ENCODE data around the gene IFI35.
"Not testable (repeated sequence)": the region's sequence is repeated elsewhere in the genome, so short reads cannot be mapped to it uniquely, and the experiment has no call there.

Gene IFI35

DNA sequence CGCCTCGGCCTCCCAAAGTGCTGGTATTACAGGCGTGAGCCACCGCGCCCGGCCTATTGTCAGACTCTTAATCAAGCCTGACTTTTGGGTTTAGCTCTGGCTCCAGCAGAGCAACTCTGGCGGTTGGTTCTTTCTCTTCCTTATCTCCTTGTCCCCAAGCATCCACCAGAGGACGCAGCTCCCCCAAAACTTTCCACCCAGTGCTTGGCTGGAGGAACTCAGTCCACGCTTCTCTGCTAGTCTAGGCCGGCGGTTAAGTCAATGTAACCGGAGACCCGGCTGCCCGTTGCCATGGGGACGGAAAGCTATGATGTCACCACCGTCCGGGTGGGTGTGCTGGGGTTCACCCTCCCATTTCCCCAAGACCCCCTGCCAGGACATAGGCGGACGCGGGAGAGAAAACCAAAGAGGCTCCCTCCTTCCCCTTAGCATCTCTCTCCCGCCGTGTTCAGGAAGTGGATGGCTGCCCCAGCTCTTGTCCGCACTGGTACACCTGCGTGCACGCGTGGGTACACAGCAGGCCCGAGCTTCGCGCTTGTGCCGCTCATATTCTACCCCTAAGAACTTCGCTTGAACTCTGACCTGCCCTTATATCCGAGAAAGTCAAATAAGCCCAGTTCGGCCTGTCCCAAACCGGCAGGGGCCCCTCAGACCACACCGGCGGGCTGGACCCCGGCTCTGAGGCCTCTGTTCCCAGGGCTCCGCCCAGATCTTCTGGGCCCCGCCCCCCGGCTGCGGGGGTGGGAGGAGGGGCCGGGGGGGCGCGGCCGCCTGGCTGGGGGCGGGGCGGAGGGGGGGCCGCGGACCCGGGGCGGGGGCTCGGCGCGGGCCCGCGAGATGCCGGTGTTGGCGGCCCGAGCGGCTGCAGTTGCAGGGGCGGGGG, 18.1 kb downstream of the IFI35 start, which contains the start of gene RND2:
TSS of gene RND2 (plus strand) at position 825 of the 883 bp plus-strand sequence. CDS start 117 bp downstream, outside the sequence.
- peak; percentile 93 for DNase-seq (ENCODE audit: low read depth)

- no peak for DNase-seq (ENCODE audit: low read depth)
These were observed 18.7 kb downstream of the IFI35 start for GRCh38 chr17:43025290-43025657.

- DNase-seq (ENCODE audit: low read depth) = no peak
These were observed 19.4 kb downstream of the IFI35 start for GRCh38 chr17:43025766-43026537.

- no peak for DNase-seq (ENCODE audit: low read depth)
These were observed 20.0 kb downstream of the IFI35 start for GRCh38 chr17:43026595-43026994.

DNA sequence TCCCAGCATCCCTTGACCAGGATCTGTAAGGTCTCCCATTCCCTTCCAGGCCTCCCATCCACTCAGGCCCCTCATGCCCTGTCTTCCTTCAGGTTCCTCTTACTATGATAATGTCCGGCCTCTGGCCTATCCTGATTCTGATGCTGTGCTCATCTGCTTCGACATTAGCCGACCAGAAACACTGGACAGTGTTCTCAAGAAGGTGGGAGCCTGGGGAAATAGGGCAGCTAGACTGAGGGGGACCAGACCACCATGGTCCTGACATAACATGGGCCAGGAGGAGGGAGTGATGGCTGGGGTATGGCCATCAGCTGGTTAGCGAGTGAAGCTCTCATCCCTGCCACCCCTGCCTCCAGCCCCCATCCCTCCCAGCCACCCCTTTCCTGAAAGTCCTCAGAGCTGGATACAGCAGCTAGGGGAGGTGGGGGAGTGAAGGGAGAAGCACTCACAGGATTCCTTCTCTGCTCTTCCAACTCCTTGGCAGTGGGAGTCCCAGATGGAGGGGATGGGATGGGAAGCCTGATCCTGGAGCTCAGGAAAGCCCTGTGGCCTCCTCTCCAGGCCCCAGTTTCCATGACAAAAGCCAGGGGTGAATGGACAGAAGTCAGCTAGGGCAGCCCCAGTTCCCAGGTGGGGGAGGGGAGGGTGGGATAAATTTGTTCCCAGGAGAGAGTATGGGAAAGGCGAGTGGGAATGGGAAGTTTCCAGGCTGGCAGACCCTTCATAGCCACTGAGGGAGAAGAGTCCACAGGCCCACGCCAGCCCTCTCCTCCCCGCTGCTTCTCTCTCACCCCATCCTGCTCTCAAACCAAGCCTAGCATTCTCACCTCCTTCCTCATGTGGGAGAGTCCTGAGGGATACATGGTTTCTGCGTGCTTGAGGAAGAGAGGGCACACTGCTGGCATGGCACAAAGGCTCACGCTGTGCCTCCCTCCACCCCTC, 20.8 kb downstream of the IFI35 start:
- DNase-seq (ENCODE audit: low read depth) = no peak

DNA sequence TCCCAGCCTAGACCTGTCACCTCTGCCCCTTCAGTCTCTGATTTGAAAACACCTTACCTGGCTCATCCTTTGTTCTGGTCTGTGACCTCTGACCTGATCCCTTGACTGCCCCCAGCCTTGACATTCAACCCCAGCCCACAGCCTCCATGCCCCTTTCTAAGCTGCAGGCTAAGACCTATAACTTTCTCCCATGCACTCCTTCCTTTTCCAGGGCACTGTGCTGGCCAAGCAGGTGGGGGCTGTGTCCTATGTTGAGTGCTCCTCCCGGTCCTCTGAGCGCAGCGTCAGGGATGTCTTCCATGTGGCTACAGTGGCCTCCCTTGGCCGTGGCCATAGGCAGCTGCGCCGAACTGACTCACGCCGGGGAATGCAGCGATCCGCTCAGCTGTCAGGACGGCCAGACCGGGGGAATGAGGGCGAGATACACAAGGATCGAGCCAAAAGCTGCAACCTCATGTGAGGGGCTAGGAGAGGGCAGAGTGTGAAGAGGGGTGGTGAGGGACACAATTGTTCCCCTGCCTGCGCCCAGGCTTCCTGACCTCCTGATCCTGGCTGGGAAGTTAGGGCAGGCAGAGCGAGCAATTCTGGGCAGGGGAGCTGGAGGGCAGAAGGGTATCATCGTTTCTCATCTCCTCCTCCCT, 21.8 kb downstream of the IFI35 start:
- DNase-seq (ENCODE audit: low read depth) = no peak

DNA sequence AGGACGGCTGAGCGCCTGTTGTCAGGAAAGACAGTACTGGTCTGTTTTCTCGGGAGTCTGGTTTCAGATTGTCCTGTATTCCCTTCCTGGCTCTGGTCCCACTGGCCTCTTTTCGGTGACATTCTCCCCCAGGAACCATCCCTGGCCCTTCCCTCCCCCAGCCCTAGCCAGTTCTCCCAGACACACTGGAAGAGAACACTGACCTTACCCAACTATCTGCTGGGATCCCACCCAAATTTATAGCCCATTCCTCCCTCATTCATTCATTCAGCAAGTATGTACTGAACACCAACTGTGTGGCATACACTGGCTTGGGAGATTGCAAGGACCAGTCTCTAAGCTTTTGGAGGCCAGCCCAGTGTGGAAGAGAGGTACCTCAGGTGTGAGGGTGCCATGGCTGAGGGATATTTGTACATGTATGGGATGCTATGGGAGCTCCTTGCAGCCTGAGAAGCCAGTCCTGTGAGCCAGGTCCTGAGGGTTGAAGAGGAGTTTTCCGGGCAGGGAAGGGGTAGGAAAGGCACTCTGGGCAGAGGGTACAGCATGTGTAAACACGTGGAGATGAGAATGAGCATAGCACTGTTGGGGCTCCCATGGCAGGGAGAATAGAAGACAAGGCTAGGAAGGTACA, 23.7 kb downstream of the IFI35 start:
- no peak for DNase-seq (ENCODE audit: low read depth)

- no peak for DNase-seq (ENCODE audit: low read depth)
These were observed 25.1 kb downstream of the IFI35 start for GRCh38 chr17:43031666-43032065.

GRCh38 chr17:43033948-43034881, 27.6 kb downstream of the IFI35 start:
- no peak for DNase-seq (ENCODE audit: low read depth)

DNA sequence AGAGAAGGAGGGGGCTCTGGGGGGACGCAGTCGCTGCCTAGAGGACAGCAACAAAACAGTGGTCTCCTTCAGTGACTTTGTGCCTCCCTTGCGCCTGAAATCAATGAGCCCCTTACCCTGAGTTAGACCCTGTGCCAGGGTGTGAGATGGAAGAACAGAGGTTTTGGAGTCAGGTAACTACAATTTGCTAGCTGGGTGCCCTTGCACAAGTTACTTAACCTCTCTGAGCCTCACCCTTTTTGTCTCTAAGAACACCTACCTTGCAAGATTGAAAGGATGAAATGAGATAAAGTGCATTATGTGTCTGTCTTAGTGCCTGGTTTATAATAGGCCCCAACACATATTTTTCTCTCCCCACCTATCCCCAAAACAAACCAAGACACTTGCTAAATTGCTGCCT, 28.3 kb downstream of the IFI35 start:
- no peak for DNase-seq (ENCODE audit: low read depth)

DNA sequence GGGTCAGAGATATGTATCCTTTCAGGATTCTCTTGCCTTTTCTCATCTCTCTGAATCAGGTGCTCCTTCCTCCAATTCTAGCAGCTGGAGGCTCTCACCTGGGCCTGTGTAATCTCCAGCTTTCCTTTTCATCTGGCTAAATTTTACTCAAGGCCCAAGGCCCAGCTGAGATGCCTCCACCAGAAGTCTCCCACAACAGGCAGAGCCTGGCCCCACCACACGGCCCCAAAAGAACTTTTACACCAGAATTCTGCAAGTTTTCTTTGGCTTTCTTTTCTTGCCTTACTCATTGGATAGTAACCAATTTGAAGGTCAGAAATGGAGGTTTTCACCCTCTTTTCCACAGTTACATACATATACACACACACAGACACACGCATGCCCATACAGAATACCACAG, 33.1 kb downstream of the IFI35 start:
- no peak for DNase-seq (ENCODE audit: low read depth)

DNA sequence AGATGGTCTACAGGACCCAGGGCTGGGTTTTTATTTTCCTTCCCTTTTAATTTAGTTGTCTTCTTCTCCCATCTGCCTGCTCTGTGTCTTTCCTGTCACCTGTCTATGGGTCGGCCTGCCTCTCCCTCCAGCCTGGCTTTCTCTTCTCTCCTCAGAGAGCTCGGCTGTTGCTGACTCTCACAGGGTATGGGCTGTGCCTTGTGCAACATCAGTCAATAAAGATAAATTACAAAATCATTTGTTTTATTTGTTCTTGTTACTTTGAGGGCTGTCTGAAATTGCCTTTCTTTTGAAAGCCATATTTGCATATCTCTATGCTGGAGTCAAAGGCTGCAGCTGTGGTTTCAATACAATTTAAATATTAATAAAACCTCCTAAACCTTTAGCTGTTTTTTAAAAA, 34.1 kb downstream of the IFI35 start:
- no peak for DNase-seq (ENCODE audit: low read depth)

GRCh38 chr17:43042025-43042628, 35.5 kb downstream of the IFI35 start:
- DNase-seq (ENCODE audit: low read depth) = no peak

- DNase-seq (ENCODE audit: low read depth) = no peak
These were observed 36.7 kb downstream of the IFI35 start for GRCh38 chr17:43043307-43043706.

GRCh38 chr17:43044024-43044423, 37.4 kb downstream of the IFI35 start:
- no peak for DNase-seq (ENCODE audit: low read depth)

DNA sequence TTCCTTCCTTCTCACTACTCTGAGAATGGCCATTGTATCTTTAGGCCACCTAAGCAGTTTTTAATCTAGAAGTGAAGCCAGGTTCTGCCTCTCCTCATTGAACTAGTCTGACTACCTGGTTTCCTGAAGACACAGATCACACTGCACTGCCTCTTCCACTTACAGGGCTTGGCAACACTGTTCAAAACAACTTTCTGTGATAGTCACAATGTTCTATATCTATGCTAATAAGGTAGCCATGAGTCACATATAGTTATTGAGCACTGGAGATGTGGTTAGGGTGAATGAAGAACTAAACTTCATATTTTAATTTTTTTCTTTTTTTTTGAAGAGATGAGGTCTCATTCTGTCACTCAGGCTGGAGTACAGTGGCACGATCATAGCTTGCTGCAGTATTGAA, 45.4 kb downstream of the IFI35 start:
- no peak for DNase-seq (ENCODE audit: low read depth)

DNA sequence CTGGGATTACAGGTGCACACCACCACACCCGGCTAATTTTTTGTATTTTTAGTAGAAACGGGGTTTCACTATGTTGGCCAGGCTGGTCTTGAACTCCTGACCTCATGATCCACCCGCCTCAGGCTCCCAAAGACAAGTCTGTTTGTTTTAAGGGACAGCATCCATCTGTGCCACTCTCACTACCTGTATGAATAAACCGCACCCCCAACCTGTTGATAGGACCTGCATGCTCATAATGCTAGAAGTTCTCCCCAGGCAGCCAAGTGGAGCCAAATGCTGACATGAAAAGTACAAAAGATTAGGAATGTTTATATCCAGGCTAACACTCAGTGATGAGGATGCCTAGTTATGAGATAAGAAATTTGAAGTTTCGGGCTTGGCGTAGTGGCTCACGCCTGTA, 46.4 kb downstream of the IFI35 start:
- not testable (repeated sequence) for DNase-seq (ENCODE audit: low read depth)

- no peak for DNase-seq (ENCODE audit: low read depth)
These were observed 49.5 kb downstream of the IFI35 start for GRCh38 chr17:43056051-43056450.

DNA sequence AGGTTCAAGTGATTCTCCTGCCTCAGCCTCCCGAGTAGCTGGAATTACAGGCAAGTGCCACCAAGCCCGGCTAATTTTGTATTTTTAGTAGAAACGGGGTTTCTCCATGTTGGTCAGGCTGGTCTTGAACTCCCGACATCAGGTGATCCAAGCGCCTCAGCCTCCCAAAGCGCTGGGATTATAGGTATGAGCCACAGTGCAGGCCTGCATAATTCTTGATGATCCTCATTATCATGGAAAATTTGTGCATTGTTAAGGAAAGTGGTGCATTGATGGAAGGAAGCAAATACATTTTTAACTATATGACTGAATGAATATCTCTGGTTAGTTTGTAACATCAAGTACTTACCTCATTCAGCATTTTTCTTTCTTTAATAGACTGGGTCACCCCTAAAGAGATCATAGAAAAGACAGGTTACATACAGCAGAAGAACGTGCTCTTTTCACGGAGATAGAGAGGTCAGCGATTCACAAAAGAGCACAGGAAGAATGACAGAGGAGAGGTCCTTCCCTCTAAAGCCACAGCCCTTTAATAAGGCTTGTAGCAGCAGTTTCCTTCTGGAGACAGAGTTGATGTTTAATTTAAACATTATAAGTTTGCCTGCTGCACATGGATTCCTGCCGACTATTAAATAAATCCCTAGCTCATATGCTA, 56.5 kb downstream of the IFI35 start:
- DNase-seq (ENCODE audit: low read depth) = no peak
